HL-60 (cell line): ENCODE data around the gene TNRC6C.

ENCODE experiments used
- DNase-seq, 2 experiments: peaks; one replicate each; pipeline ENCODE4 v3.0.0-alpha.2; 2010 to 2020; ENCODE audit warnings: low read depth in 1 of 2, low spot score in 1 of 2
- H3K27ac ChIP-seq: fragments of 250-450 bp; sonication (Bioruptor Pico); replicated peaks from 2 replicates; pipeline ENCODE4 v1.5.1; 2020; ENCODE audit warnings: mild to moderate bottlenecking, moderate library complexity
- H3K27me3 ChIP-seq: fragments of 250-450 bp; sonication (Bioruptor Pico); 2 replicates; pipeline ENCODE4 v1.5.1; 2021; ENCODE audit warnings: mild to moderate bottlenecking, moderate library complexity; ENCODE audit not compliant: insufficient read depth, poor library complexity, severe bottlenecking
- H3K4me3 ChIP-seq: replicated peaks from 2 replicates; pipeline ENCODE4 v1.5.1; 2011; ENCODE audit warnings: mild to moderate bottlenecking, control low read depth, low read length; ENCODE audit not compliant: insufficient read depth
- GABPA ChIP-seq: IDR thresholded peaks from 2 replicates; pipeline ENCODE4 v1.6.1; 2012; ENCODE audit warnings: low read depth
- POLR2AphosphoS5 ChIP-seq: IDR thresholded peaks from 2 replicates; pipeline ENCODE4 v1.6.1; 2012; ENCODE audit warnings: low read depth
- SPI1 ChIP-seq: IDR thresholded peaks from 2 replicates; pipeline ENCODE4 v1.6.1; 2012; ENCODE audit warnings: low read depth, mild to moderate bottlenecking, borderline replicate concordance
- TF ChIP-seq, protein P1 (sequence below): IDR thresholded peaks from one replicate; pipeline ENCODE4 v1.5.1; 2011; ENCODE audit warnings: low read length, control low read depth, inconsistent platforms; ENCODE audit not compliant: insufficient read depth
- TF ChIP-seq, protein P2 (sequence below): IDR thresholded peaks from 2 replicates; pipeline ENCODE4 v1.6.1; 2012; ENCODE audit warnings: low read depth; ENCODE audit not compliant: insufficient replicate concordance

TNRC6C gene

DNA sequence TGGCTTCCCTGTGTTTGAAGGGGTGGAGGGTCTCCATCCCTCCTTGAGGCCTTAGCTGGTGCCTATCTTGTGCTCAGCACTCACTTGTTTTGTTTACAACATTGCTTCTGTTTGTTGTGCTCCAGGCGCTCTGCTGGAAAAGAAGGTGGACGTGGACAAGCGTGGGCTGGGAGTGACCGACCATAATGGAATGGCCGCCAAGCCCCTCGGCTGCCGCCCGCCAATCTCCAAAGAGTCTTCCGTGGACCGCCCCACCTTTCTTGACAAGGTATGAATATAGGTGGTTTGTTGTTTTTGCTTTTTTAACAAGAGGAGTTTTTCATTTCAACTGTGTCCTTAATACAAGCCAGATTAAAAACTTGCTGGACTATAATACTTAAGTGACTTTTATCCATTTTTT, 116.5 kb downstream of the TNRC6C start:
- H3K27me3 ChIP-seq = no peaks in the 10 kb centered on the region
- H3K4me3 ChIP-seq = no peak overlapping the region
- H3K27ac ChIP-seq = no peak overlapping the region
- no peak for TF ChIP-seq GABPA
- no peak for TF ChIP-seq POLR2AphosphoS5
- TF ChIP-seq, protein P1, sequence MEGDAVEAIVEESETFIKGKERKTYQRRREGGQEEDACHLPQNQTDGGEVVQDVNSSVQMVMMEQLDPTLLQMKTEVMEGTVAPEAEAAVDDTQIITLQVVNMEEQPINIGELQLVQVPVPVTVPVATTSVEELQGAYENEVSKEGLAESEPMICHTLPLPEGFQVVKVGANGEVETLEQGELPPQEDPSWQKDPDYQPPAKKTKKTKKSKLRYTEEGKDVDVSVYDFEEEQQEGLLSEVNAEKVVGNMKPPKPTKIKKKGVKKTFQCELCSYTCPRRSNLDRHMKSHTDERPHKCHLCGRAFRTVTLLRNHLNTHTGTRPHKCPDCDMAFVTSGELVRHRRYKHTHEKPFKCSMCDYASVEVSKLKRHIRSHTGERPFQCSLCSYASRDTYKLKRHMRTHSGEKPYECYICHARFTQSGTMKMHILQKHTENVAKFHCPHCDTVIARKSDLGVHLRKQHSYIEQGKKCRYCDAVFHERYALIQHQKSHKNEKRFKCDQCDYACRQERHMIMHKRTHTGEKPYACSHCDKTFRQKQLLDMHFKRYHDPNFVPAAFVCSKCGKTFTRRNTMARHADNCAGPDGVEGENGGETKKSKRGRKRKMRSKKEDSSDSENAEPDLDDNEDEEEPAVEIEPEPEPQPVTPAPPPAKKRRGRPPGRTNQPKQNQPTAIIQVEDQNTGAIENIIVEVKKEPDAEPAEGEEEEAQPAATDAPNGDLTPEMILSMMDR = no peak
- TF ChIP-seq, protein P2, sequence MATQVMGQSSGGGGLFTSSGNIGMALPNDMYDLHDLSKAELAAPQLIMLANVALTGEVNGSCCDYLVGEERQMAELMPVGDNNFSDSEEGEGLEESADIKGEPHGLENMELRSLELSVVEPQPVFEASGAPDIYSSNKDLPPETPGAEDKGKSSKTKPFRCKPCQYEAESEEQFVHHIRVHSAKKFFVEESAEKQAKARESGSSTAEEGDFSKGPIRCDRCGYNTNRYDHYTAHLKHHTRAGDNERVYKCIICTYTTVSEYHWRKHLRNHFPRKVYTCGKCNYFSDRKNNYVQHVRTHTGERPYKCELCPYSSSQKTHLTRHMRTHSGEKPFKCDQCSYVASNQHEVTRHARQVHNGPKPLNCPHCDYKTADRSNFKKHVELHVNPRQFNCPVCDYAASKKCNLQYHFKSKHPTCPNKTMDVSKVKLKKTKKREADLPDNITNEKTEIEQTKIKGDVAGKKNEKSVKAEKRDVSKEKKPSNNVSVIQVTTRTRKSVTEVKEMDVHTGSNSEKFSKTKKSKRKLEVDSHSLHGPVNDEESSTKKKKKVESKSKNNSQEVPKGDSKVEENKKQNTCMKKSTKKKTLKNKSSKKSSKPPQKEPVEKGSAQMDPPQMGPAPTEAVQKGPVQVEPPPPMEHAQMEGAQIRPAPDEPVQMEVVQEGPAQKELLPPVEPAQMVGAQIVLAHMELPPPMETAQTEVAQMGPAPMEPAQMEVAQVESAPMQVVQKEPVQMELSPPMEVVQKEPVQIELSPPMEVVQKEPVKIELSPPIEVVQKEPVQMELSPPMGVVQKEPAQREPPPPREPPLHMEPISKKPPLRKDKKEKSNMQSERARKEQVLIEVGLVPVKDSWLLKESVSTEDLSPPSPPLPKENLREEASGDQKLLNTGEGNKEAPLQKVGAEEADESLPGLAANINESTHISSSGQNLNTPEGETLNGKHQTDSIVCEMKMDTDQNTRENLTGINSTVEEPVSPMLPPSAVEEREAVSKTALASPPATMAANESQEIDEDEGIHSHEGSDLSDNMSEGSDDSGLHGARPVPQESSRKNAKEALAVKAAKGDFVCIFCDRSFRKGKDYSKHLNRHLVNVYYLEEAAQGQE = no peak
- no peak for TF ChIP-seq SPI1
- DNase-seq = no peak

DNA sequence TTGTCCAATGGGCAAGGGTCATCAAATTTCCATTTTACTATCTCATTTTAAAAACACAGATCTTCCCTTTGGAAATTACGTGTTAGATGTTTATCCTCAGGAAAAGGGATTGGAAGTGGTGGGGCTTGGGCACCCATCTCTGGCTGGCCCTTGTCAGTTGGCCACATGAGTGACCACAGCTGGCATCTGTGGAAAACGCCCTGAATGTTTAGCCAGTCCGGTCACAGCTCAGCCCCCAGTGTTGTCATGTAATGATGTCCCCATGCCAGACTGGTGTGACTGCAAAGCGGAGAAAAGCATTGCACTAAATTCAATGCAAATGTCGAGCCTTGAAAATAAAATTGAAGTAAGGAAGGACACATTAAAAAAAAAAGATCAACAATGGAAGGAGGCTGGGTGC, 117.0 kb downstream of the TNRC6C start:
- H3K27me3 ChIP-seq = no peaks in the 10 kb centered on the region
- TF ChIP-seq, protein P1 = no peak
- TF ChIP-seq, protein P2 = no peak
- no peak overlapping the region for H3K4me3 ChIP-seq
- H3K27ac ChIP-seq = no peak overlapping the region
- no peak for DNase-seq

DNA sequence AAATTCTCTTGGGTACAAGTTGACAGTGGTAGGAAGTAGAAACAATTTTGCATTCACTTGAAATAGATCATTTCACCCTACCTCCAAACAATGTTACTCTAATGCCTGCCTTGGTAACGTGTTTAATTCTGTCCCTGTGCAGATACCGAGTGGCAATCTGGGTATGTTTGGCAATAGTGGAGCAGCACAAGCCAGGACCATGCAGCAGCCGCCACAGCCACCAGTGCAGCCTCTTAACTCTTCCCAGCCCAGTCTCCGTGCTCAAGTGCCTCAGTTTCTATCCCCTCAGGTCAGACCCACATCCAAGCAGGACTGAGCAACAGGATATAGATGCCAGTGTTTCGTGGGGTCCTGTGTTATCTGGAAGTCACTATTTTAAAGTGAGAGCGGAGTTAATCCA, 120.8 kb downstream of the TNRC6C start:
- no peak overlapping the region for H3K4me3 ChIP-seq
- DNase-seq = no peak
- H3K27me3 ChIP-seq = no peaks in the 10 kb centered on the region
- H3K27ac ChIP-seq = no peak overlapping the region
- TF ChIP-seq GABPA = no peak
- TF ChIP-seq, protein P1 = no peak
- TF ChIP-seq, protein P2 = no peak
- TF ChIP-seq SPI1 = no peak
- TF ChIP-seq POLR2AphosphoS5 = no peak
